Erythroblast (primary cell): ENCODE measurements around the gene CALN1.

Experiments
- DNase-seq, 2 experiments: peaks; one replicate each; lab custom pipeline; 2025; lab: John Stamatoyannopoulos, UW
- GATA1 ChIP-seq: IDR thresholded peaks from 2 replicates; pipeline ENCODE4 v1.6.1; 2011; ENCODE audit warnings: low read depth, mild to moderate bottlenecking, control low read depth, low read length, moderate library complexity
- POLR2A ChIP-seq: IDR thresholded peaks from 2 replicates; pipeline ENCODE4 v1.6.1; 2011; ENCODE audit warnings: mild to moderate bottlenecking, low read length

CALN1 gene

DNA sequence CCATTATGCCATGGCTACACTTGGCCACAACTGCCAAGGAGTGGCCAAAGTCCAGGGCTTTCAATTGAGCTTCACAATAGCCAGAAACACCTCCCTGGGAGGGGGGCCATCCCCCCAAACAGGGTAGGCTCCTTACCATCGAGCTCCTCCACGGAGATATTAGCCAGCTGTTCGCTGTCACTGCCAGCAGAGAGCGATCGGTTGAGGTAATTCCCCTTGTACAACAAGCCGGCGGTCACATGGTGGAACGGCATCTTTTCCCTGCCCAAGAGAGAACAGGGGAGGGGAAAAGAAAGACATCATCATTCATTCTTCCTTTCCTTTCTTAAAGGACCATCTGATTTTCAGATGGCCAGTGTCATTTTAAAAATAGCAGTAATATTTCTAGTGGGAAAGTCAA is 133.6 kb downstream of the CALN1 start:
- TF ChIP-seq GATA1 (no peak), POLR2A (no peak)
- no peak for DNase-seq

DNA sequence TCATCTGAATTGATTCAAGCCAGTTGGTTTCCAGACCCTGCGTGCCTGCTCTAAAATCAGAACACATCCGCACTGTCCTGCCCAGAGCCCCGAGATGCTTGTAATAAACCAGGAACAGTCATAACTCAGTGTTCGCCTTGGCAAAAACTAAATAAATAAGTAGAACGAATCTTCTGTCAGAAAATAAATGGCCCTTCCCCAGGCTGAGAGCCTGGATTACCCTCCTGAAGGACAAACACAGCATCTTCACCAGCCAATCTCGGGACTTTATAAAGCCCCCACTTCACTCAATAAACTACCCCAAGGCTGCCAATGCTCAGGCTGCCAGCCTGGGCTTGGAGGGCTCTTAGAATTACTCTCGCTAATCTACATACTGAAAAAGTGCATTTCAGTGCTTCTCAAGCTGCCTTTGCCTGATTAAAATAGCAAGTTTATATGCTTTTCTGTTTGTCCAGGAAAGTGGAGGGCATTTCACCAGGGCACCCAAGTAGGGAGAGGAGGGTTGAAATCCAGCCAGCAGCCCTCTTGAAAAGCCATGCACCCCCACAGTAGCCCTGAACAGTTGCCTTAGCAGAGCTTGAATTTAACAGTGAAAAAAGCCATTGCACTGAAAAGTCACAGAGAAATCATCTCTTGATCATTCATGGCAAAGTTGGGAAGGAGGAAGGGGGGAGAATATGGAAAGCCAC is 136.6 kb downstream of the CALN1 start:
- no peak for TF ChIP-seq POLR2A
- DNase-seq, result no peak

DNA sequence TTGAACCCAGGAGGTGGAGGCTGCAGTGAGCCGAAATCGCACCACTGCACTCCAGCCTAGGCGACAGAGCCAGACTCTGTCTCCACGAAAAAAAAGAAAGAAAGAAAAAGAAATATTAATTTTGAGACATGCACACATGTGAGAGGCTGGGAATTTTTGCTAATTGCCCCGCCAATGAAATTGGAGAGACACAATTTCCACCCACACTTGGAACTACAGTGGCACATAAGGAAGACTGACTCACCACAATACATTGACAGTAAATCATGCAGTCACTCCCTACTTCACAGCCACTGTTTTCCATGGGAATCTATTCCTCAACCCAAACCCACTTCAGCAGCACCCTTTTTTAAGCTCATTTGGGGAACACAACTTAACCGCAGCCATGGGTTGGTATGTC is 139.7 kb downstream of the CALN1 start:
- no peak for TF ChIP-seq POLR2A
- no peak for TF ChIP-seq GATA1
- no peak for DNase-seq

DNA sequence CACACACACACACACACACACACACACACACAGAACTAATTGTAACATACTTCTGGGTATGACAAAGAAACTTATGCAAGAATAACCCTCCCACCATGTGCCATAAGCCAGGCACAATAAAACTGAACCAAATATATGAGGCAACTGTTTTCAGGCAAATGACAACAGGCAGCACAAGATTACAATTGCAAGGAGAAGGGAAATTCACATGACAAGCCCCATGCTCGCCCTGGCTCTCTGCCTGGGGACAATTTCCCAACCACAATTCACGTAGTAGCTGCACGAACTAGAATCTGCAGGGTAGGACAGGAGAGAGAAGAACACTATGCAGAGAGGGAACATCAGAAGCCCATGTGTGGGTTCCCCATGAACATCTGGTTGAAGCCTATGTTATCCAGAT is 143.3 kb downstream of the CALN1 start:
- no peak for DNase-seq
- TF ChIP-seq GATA1, result no peak
- TF ChIP-seq POLR2A, result no peak

DNA sequence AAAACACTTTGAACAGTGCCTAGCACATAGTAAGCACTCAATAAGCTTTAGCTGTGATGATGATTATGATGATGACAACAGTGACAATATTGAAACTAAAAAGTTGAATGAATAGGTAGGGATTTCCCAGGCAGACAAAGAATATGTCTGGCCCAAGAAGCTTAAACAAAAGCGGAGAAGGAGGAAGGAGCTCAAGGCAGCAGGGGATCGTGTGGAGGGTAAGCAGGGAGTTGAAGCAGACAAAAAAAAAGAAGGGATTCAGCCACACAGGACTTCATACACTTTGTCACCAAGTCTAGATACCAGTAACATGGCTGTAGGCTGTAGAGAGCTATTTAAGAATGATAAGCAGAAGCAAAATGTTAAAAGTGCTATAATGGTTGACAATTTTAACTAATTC is 144.0 kb downstream of the CALN1 start:
- DNase-seq, result no peak
- no peak for TF ChIP-seq POLR2A
- no peak for TF ChIP-seq GATA1

DNA sequence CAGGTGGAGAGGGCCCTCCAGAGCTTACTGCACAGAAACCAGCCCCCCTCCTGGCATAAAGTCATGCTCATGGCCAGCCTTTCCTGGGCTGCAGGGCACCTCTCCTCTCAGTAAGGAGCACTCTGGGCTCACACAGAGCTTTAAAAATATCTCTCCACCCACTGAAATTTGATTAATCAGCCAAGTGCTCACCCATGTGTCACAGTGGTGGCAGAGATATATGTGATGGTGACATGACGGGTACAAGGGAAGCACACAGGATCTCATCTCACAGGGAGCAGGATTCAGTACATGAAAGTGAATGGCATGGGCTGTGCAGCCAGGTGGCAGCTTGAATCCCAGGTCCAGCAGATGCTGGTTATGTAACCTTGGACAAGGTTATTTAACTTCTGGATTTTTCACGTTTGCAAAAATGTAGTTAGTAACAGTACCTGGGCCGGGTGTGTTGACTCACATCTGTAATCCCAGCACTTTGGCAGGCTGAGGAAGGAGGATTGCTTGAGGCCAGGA is 144.8 kb downstream of the CALN1 start:
- no peak for DNase-seq
- no peak for TF ChIP-seq POLR2A
- no peak for TF ChIP-seq GATA1

DNA sequence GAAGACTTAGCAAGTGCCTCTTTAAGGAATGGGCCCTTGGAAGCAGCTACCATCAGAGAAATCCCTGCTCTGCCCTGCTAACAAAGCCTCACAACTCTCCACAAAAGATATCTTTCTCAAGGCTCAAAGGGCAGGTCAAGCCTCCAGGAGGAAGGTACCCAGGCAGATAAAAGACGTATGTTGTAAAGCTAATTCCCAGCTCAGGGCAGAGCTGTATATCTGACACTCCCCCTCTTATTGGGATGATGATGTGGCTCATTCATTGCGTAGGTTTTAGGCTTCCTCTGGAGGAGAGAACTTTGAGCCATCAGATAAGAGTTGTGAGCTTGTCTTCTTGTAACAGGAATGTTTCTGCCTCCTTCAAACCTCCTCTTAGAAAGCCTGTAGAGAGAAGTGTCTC is 145.4 kb downstream of the CALN1 start:
- no peak for DNase-seq
- TF ChIP-seq GATA1 (no peak), POLR2A (no peak)

DNA sequence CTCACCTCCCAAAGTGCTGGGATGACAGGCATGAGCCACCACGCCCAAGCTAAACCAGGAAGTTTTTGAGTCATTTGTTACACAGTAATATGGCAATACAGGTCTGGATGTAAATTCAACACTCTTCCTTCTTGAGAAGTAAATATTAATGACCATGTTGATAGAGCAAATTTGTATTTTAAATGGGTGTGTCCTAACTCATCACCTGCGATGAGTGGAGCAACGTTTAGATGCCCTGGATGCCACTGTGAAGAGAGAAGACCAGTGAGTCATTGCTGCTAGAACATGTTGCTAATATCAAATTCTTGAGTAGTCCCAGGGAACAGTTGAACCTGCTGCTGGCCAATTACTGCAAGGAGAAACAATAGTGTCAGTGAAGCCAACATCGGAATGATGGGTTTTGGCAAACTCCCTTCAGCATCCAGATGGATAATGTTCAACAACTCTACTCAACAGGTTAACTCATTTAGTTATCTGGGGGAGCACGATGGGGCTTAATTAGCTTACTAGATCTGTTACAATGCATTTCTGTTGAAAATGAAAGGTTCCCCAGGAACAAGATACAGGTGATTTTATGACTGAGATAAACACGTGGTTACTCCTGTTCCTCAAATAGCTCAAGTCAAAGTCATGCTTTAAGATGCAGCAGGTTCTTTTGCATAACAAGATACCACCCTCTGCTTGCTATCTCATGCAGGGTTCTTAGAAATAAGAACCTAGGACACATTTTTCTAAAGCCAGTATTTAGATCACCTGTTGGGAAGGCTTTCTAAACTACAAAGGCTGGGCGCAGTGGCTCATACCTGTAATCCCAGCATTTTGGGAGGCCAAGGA is 146.8 kb downstream of the CALN1 start:
- DNase-seq, result no peak

DNA sequence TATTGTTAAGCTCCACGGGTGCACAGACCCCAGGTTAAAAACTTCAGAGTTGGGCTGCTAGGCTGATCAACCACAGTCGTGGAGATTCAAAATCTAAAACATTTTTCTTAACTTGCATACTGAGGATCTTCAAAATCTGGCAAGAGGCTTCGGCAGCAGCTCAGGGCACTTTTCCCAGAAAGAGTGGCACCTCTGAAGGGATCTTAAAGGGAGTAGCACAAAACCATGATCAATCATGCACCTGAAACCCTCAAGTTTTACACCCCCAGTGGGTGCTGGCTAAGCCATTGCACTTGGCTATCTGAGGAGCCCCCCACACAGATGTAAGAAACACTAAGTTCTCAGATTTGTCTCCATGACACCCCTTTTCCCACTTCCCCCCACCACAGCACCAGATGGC is 151.7 kb downstream of the CALN1 start:
- no peak for DNase-seq
- no peak for TF ChIP-seq POLR2A
- TF ChIP-seq GATA1, result no peak

More for the DNA sequence above, 146.8 kb downstream of the CALN1 start:
- TF ChIP-seq GATA1, result no peak
- no peak for TF ChIP-seq POLR2A

DNA sequence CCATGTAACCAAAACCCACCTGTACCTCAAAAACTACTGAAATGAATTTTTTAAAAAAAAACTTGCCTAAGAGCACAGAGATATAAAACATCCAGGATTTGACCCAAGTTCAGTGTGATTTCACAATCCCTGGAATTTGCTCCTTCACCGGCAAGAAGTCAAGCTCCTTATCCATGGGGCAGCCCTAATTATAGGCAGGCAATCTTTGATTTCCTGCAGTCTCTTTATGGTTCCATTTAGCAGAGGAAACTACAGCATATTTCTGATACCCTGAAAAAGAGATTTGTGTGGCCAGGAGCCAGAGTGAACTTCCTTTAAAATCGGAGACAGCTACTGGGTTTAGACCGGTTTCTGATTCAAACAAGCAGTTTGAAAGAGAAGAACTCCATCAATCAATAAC is 154.1 kb downstream of the CALN1 start:
- no peak for DNase-seq
- TF ChIP-seq GATA1, result no peak
- TF ChIP-seq POLR2A, result no peak

DNA sequence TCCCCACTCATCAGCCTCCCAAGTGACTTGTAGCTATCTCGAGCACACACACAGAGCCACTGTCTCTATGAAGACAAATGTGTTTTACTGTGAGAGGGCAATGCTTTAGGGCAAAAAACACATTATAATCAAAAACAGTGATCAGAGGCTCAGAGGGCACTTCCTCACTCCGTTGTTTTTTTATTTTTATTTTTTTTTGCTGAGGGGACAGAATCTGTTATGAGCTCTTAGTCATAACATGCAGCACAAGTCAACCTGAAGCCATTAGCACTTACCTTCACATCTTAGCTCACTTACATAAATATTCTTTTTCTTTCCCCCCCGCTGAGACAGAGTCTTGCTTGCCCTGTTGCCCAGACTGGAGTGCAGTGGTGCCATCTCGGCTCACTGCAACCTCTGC is 157.7 kb downstream of the CALN1 start:
- TF ChIP-seq POLR2A, result no peak
- no peak for TF ChIP-seq GATA1
- no peak for DNase-seq

DNA sequence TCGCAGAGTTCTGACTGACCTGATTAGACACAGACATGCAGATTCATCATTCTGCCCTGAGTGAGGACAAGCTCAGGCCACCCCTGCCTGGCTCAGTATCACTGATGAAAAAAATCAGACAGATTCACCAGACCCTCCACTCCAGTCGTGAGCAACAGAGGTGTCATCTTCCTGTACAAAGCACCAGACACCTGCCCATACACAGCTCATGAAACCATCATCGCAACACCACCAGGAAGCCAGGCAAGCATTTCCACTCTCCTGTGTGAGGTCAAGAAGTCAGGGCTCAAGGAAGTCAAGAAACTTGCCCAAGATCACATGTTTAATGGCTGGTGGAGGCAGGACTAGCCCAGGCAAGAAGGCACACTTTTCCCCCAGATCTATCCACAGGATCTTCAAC is 163.0 kb downstream of the CALN1 start:
- TF ChIP-seq GATA1 (no peak), POLR2A (no peak)
- DNase-seq, result no peak

DNA sequence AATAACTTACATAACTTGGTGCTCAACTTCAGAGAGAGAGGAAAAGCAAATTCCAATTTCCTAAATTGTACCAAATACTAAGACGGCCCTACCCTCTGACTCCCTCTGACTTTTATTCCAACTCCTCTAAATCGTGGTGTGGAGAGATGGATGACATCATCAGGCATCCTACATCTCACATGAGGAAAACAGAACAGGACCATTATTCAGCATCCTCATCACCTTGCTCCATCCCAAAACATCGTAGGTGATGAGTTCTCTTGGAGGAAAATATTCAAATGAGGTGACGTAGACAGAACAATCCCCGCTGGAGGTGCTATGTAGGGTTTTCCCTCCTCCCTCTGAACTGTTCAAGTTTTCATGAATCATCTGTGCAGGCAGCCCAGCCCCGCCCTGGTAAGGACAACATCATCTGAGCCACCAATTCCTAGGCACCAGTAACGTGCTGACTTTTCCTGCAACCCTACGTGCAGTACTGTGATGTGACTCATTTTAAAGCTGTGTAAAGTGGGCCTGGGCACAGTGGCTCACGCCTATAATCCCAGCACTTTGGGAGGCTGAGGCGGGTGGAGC is 167.2 kb downstream of the CALN1 start:
- no peak for DNase-seq
- TF ChIP-seq GATA1 (no peak), POLR2A (no peak)

DNA sequence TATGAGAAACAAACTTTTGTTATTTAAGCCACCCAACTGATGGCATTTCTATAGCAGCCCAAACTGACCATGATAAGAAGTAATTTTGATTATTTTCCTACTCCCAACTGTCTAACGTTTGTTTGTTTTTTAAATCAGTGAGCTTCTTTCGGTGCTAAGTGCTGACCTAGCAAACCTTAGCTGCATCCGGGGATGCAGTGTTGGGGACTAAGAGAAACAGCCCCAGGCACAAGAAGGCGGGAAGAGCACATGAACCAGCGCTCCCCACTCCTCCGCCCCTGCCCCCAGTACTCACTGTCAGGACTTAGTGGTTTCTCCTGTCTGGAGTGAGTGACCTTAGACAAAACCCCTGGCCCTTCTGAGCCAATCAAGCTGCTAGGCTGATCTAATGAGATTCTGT is 168.8 kb downstream of the CALN1 start:
- no peak for TF ChIP-seq GATA1
- no peak for TF ChIP-seq POLR2A
- no peak for DNase-seq
